CD4-positive, CD25-positive, alpha-beta regulatory T cell (primary cell): ENCODE data around the gene SLC50A1. TPM values are rescaled to one million over a fixed set of nuclear protein-coding genes. Genes with fewer than 3 reads are reported as not detected.

Experiments
- ATAC-seq, 2 donors: fragments of 150-1000 bp; cut with Tn5 transposase; one replicate each; pipeline ENCODE4 v1.10.0; 2021; ENCODE audit warnings: low read depth in 2 of 2, moderate number of reproducible peaks in 2 of 2, moderate library complexity in 1 of 2
- DNase-seq, 3 donors: peaks; one replicate each; pipeline versions ENCODE4 v3.0.0 to v3.0.0-alpha.2; 2012 to 2022; ENCODE audit warnings: mixed read lengths in 1 of 3
- H3K27ac ChIP-seq: one replicate; pipeline ENCODE4 v1.7.0; 2013; ENCODE audit warnings: mild to moderate bottlenecking, low read length; ENCODE audit not compliant: insufficient read depth, poor library complexity, severe bottlenecking
- H3K27me3 ChIP-seq: one replicate; pipeline ENCODE4 v1.7.0; 2013; ENCODE audit warnings: low read length; ENCODE audit not compliant: control insufficient read depth, insufficient read depth
- H3K36me3 ChIP-seq: one replicate; pipeline ENCODE4 v1.7.0; 2013; ENCODE audit warnings: mild to moderate bottlenecking, low read length, moderate library complexity; ENCODE audit not compliant: control insufficient read depth, insufficient read depth
- H3K4me1 ChIP-seq: 2 replicates; pipeline ENCODE4 v1.7.0; 2013; ENCODE audit warnings: mild to moderate bottlenecking, low read length; ENCODE audit not compliant: insufficient read depth, control insufficient read depth, poor library complexity, severe bottlenecking
- H3K4me3 ChIP-seq: one replicate; pipeline ENCODE4 v1.7.0; 2013; ENCODE audit warnings: low read depth, mild to moderate bottlenecking, low read length, moderate library complexity
- H3K9me3 ChIP-seq, 2 experiments: 1 replicate in 1 of 2; 2 replicates in 1 of 2; pipeline ENCODE4 v1.7.0; 2013; ENCODE audit warnings: low read length in 2 of 2, mild to moderate bottlenecking in 1 of 2, moderate library complexity in 1 of 2; ENCODE audit not compliant: control insufficient read depth in 2 of 2
- H3K27ac Mint-ChIP-seq, 3 donors: one replicate each; pipeline ENCODE4 v1.8.0; 2020 to 2022; ENCODE audit warnings: mild to moderate bottlenecking in 3 of 3, mixed read lengths in 3 of 3, moderate library complexity in 2 of 3
- H3K27me3 Mint-ChIP-seq: one replicate; pipeline ENCODE4 v1.8.0; 2022; ENCODE audit warnings: mild to moderate bottlenecking, mixed read lengths
- H3K36me3 Mint-ChIP-seq: one replicate; pipeline ENCODE4 v1.8.0; 2020; ENCODE audit warnings: mixed read lengths
- H3K4me1 Mint-ChIP-seq, 4 donors: one replicate each; pipeline ENCODE4 v1.8.0; 2020 to 2022; ENCODE audit warnings: mixed read lengths in 4 of 4, mild to moderate bottlenecking in 1 of 4
- H3K4me3 Mint-ChIP-seq, 4 donors: one replicate each; pipeline ENCODE4 v1.8.0; 2020 to 2022; ENCODE audit warnings: mild to moderate bottlenecking in 4 of 4, mixed read lengths in 4 of 4, moderate library complexity in 3 of 4
- H3K9me3 Mint-ChIP-seq, 7 donors: one replicate each; pipeline ENCODE4 v1.8.0; 2020 to 2022; ENCODE audit warnings: mixed read lengths in 7 of 7, mild to moderate bottlenecking in 3 of 7, moderate library complexity in 2 of 7
- polyA plus RNA-seq, 4 donors: library from polyadenylated mRNA; unstranded; fragments of 300-500 nt; fragmentation: Illumina TruSeq; gene quantifications; one replicate each; pipeline ENCODE4 v1.2.3, GENCODE V29; 2021
- total RNA-seq: library from RNA; stranded (reverse); gene quantifications from one replicate; pipeline ENCODE4 v1.2.3, GENCODE V29; 2022

SLC50A1 gene
- total and polyA plus RNA-seq, 5 donors from 2014 or later: 24.1 to 59.3 (median 45.4) TPM

DNA sequence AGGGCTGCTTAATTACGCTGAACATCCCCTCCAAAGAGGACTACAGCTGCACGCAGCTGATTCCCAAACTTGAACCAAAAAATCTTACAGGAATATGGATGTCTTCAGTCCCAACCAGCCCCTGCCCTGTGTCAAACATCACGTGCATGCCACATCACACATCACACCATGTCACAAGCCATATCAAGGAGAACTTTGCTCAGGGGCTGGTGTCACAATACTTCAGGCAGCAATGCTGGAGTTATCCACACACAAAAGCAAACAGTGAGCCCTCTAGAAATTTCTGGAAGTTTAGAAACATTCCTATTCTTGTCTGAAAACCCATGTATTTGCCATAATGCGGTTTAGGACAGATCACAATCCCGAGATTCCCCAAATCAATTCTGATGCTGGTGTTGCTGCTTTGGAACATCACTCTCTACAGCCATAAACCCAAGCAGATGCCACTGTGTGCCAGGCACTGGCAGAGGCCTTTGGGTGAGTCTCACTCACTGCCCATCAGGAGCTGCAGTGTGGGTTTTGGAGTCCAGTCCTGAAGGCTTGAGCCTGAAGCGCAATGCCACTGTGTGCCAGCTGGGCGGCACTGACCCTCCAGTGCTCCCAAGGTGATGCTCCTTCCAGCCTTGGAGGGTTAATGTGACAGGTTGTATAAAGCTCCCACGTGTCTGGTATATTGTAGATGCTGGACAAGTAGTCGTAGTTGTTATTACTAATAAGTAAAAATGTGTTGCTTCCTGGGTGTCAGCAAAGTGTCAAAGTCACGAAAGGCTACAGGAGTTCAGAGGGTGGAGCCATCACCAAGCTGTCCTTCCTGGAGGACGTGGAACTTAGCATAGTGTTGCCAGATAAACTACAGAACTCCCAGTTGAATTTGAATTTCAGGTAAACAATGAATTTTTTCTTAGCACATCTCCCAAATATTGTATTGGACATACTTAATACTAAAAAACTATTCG, 28.1 kb upstream of the SLC50A1 start:
- H3K4me1 Mint-ChIP-seq: no peaks in the 10 kb centered on the region
- H3K4me1 ChIP-seq: no peaks in the 10 kb centered on the region
- no peak overlapping the region for H3K27ac Mint-ChIP-seq
- no peaks in the 10 kb centered on the region for H3K9me3 Mint-ChIP-seq
- no peak overlapping the region for H3K27ac ChIP-seq
- no peak overlapping the region for H3K4me3 Mint-ChIP-seq
- H3K27me3 ChIP-seq: no peaks in the 10 kb centered on the region
- peaks cover 30% of the 10 kb centered on the region for H3K27me3 Mint-ChIP-seq
- H3K36me3 ChIP-seq: no peaks in the 10 kb centered on the region
- no peak for DNase-seq
- ATAC-seq: no peak
- H3K9me3 ChIP-seq: no peaks in the 10 kb centered on the region
- no peaks in the 10 kb centered on the region for H3K36me3 Mint-ChIP-seq
- no peak overlapping the region for H3K4me3 ChIP-seq

- H3K36me3 Mint-ChIP-seq: no peaks in the 10 kb centered on the region
- no peak overlapping the region for H3K4me3 ChIP-seq
Observed at GRCh38 chr1:155108296-155108695, 27.4 kb upstream of the SLC50A1 start.

GRCh38 chr1:155110381-155110780, 25.3 kb upstream of the SLC50A1 start:
- H3K27ac Mint-ChIP-seq: no peak overlapping the region
- no peak overlapping the region for H3K4me3 Mint-ChIP-seq
- no peaks in the 10 kb centered on the region for H3K4me1 Mint-ChIP-seq
- H3K36me3 Mint-ChIP-seq: no peaks in the 10 kb centered on the region
- H3K36me3 ChIP-seq: no peaks in the 10 kb centered on the region
- peaks cover 24% of the 10 kb centered on the region for H3K27me3 Mint-ChIP-seq
- no peaks in the 10 kb centered on the region for H3K9me3 ChIP-seq
- no peak overlapping the region for H3K27ac ChIP-seq
- H3K9me3 Mint-ChIP-seq: no peaks in the 10 kb centered on the region
- H3K27me3 ChIP-seq: no peaks in the 10 kb centered on the region
- H3K4me1 ChIP-seq: no peaks in the 10 kb centered on the region
- H3K4me3 ChIP-seq: no peak overlapping the region
- ATAC-seq: no peak
- DNase-seq: no peak

More at GRCh38 chr1:155108296-155108695, 27.4 kb upstream of the SLC50A1 start:
- H3K27me3 ChIP-seq: no peaks in the 10 kb centered on the region
- no peak overlapping the region for H3K4me3 Mint-ChIP-seq
- peaks cover 30% of the 10 kb centered on the region for H3K27me3 Mint-ChIP-seq
- no peaks in the 10 kb centered on the region for H3K9me3 Mint-ChIP-seq
- H3K27ac ChIP-seq: no peak overlapping the region
- H3K4me1 Mint-ChIP-seq: no peaks in the 10 kb centered on the region
- no peaks in the 10 kb centered on the region for H3K4me1 ChIP-seq
- ATAC-seq (no peak), DNase-seq (no peak)
- H3K9me3 ChIP-seq: no peaks in the 10 kb centered on the region
- no peak overlapping the region for H3K27ac Mint-ChIP-seq
- H3K36me3 ChIP-seq: no peaks in the 10 kb centered on the region

- Mint-ChIP-seq H3K27ac (no peak overlapping the region), H3K4me3 (no peak overlapping the region), H3K9me3 (no peaks in the 10 kb centered on the region), H3K36me3 (no peaks in the 10 kb centered on the region), H3K27me3 (peaks cover 21% of the 10 kb centered on the region), H3K4me1 (no peaks in the 10 kb centered on the region)
- no peak overlapping the region for H3K27ac ChIP-seq
- H3K9me3 ChIP-seq: no peaks in the 10 kb centered on the region
- DNase-seq (no peak), ATAC-seq (no peak)
- H3K4me3 ChIP-seq: no peak overlapping the region
- no peaks in the 10 kb centered on the region for H3K4me1 ChIP-seq
- no peaks in the 10 kb centered on the region for H3K36me3 ChIP-seq
- H3K27me3 ChIP-seq: no peaks in the 10 kb centered on the region
Observed at GRCh38 chr1:155110826-155111225, 24.8 kb upstream of the SLC50A1 start.

- DNase-seq (no peak), ATAC-seq (no peak)
- H3K27ac Mint-ChIP-seq: no peak overlapping the region
- Histone ChIP-seq H3K36me3 (no peaks in the 10 kb centered on the region), H3K4me3 (no peak overlapping the region), H3K27ac (no peak overlapping the region), H3K4me1 (no peaks in the 10 kb centered on the region), H3K9me3 (no peaks in the 10 kb centered on the region), H3K27me3 (peaks cover 2% of the 10 kb centered on the region)
- H3K9me3 Mint-ChIP-seq: no peaks in the 10 kb centered on the region
- H3K4me1 Mint-ChIP-seq: no peaks in the 10 kb centered on the region
- H3K36me3 Mint-ChIP-seq: no peaks in the 10 kb centered on the region
- no peak overlapping the region for H3K4me3 Mint-ChIP-seq
- H3K27me3 Mint-ChIP-seq: peaks cover 22% of the 10 kb centered on the region
Observed at GRCh38 chr1:155113450-155113980, 22.1 kb upstream of the SLC50A1 start.

DNA sequence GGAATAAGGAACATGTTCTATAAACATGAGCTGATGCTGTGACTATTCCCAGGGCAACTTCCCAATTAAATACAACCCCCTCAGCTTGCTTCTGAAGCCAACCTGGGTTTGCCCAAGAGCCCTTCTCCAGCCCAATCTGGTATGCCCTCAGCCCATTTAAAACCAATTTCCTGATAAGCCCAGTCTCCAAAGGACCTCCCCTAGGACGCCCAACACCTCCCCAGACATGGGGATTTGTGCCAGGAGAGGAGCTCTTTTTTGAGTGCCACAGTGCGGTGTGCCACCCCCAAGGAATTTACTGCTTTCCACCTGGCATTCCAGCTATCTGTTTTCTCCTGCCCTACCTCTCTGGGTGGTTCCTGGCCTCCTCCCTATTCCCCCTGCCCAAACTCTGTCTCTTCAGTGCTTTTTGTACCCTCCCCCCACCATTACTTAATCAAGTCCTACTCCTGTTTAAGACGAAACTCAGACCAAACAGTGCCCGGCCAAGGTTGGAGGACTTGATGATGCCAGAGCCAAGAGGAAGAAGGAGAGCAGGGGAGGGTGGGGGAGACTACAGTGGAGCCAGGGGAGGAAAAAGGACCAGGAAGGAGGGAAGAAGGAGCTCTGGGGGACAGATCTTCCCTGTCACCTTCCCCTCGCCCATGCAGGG, 19.4 kb upstream of the SLC50A1 start:
- H3K27me3 ChIP-seq: peaks cover 2% of the 10 kb centered on the region
- H3K27ac ChIP-seq: no peak overlapping the region
- H3K4me1 ChIP-seq: no peaks in the 10 kb centered on the region
- H3K27me3 Mint-ChIP-seq: peaks cover 21% of the 10 kb centered on the region
- no peak overlapping the region for H3K4me3 ChIP-seq
- H3K27ac Mint-ChIP-seq: no peak overlapping the region
- no peak overlapping the region for H3K4me3 Mint-ChIP-seq
- no peak for ATAC-seq
- no peaks in the 10 kb centered on the region for H3K9me3 ChIP-seq
- no peaks in the 10 kb centered on the region for H3K4me1 Mint-ChIP-seq
- H3K36me3 ChIP-seq: no peaks in the 10 kb centered on the region
- no peak for DNase-seq
- H3K9me3 Mint-ChIP-seq: no peaks in the 10 kb centered on the region
- no peaks in the 10 kb centered on the region for H3K36me3 Mint-ChIP-seq

GRCh38 chr1:155117610-155118009, 18.0 kb upstream of the SLC50A1 start:
- no peaks in the 10 kb centered on the region for H3K36me3 ChIP-seq
- no peak for ATAC-seq
- no peak overlapping the region for H3K27ac ChIP-seq
- Mint-ChIP-seq H3K4me3 (no peak overlapping the region), H3K27ac (no peak overlapping the region), H3K36me3 (no peaks in the 10 kb centered on the region), H3K4me1 (no peaks in the 10 kb centered on the region), H3K9me3 (no peaks in the 10 kb centered on the region), H3K27me3 (peaks cover 30% of the 10 kb centered on the region)
- H3K4me1 ChIP-seq: no peaks in the 10 kb centered on the region
- no peak for DNase-seq
- no peaks in the 10 kb centered on the region for H3K9me3 ChIP-seq
- H3K27me3 ChIP-seq: peaks cover 2% of the 10 kb centered on the region
- no peak overlapping the region for H3K4me3 ChIP-seq
